GM10266 (cell line): Measurements from ENCODE around the gene IDI1.
"Not testable (repeated sequence)": the region's sequence is repeated elsewhere in the genome, so short reads cannot be mapped to it uniquely, and the experiment has no call there.

ENCODE experiments used
- DNase-seq: peaks from one replicate; pipeline ENCODE4 v3.0.0; 2012; ENCODE audit errors: extremely low spot score
- CTCF ChIP-seq: IDR thresholded peaks from 2 replicates; pipeline ENCODE4 v1.5.1; 2012; ENCODE audit warnings: mild to moderate bottlenecking, low read depth; ENCODE audit not compliant: control insufficient read depth, insufficient read depth; ENCODE audit errors: missing control alignments

IDI1 gene

GRCh38 chr10:1074748-1075308 lies 25.9 kb upstream of the IDI1 start:
- peak; percentile 20 for TF ChIP-seq CTCF
- DNase-seq = no peak

- no peak for TF ChIP-seq CTCF
- no peak for DNase-seq
Measured at GRCh38 chr10:1074052-1074747, 25.3 kb upstream of the IDI1 start.

GRCh38 chr10:1070919-1071318 lies 22.0 kb upstream of the IDI1 start:
- no peak for DNase-seq
- TF ChIP-seq CTCF = no peak

GRCh38 chr10:1068380-1069361 lies 19.8 kb upstream of the IDI1 start:
- no peak for DNase-seq
- TF ChIP-seq CTCF = no peak

- DNase-seq = not testable (repeated sequence)
Measured at GRCh38 chr10:1066734-1067133, 17.8 kb upstream of the IDI1 start.

- TF ChIP-seq CTCF = no peak
Measured at GRCh38 chr10:1064964-1065247, 16.0 kb upstream of the IDI1 start.

GRCh38 chr10:1063232-1063865 lies 14.4 kb upstream of the IDI1 start:
- no peak for TF ChIP-seq CTCF
- no peak for DNase-seq

More at GRCh38 chr10:1064964-1065247, 16.0 kb upstream of the IDI1 start:
- no peak for DNase-seq
